GM12878 (cell line): ENCODE data around the gene STXBP3. TPM values are rescaled to one million over a fixed set of nuclear protein-coding genes. Genes with fewer than 3 reads are reported as not detected.

ENCODE experiments used
- ATAC-seq: fragments of 200-7000 bp; cut with Tn5 transposase; 3 replicates; pipeline ENCODE4 v1.9.1; 2020; ENCODE audit warnings: mild to moderate bottlenecking, moderate library complexity
- BruUV-seq: library from RNA; stranded (reverse); fragments of 400-500 nt; replicated peaks from 2 replicates; lab custom pipeline; 2021; lab: Mats Ljungman, UMichigan
- CTCF ChIA-PET: fragments of 300-600 bp; sonication (Branson Sonifier 250); formaldehyde crosslinking; extraction: SDS; loops from one replicate; lab custom pipeline; 2021; ENCODE audit warnings: inconsistent platforms; lab: Yijun Ruan, JAX
- POLR2A ChIA-PET: fragments of 350-600 bp; formaldehyde crosslinking; extraction: SDS; loops from one replicate; lab custom pipeline; 2021; ENCODE audit warnings: inconsistent platforms; lab: Charles Lee
- RAD21 ChIA-PET: fragments of 300-600 bp; sonication (Branson Sonifier 250); formaldehyde crosslinking; loops from one replicate; lab custom pipeline; 2023; ENCODE audit warnings: antibody characterized with exemption; ENCODE audit not compliant: unreplicated experiment; lab: Charles Lee
- SMC1A ChIA-PET: fragments of 300-600 bp; sonication (Branson Sonifier 250); formaldehyde crosslinking; loops from one replicate; lab custom pipeline; 2023; ENCODE audit not compliant: unreplicated experiment, uncharacterized antibody; lab: Charles Lee
- DNase-seq: peaks from one replicate; pipeline ENCODE4 v3.0.0-alpha.2; 2011; ENCODE audit warnings: low read depth, low spot score
- FAIRE-seq: peaks from 3 replicates; lab custom pipeline; 2011; peaks lifted over from hg19 to GRCh38; lab: Jason Lieb, UNC
- H2AFZ ChIP-seq: 2 replicates; pipeline ENCODE4 v1.6.0; 2011; ENCODE audit warnings: low read depth, low read length, control low read depth; ENCODE audit not compliant: control insufficient read depth
- H3K27ac ChIP-seq: 2 replicates; pipeline ENCODE4 v1.5.1; 2011; ENCODE audit warnings: control low read depth; ENCODE audit not compliant: control insufficient read depth, insufficient read depth
- H3K27me3 ChIP-seq, 2 experiments: replicated peaks in 1 of 2; 2 replicates each; pipeline versions ENCODE4 v1.6.0 to v1.6.1; 2011; ENCODE audit warnings: low read length in 1 of 2; ENCODE audit not compliant: control insufficient read depth in 2 of 2, insufficient read depth in 2 of 2
- H3K36me3 ChIP-seq, 2 experiments: 2 replicates each; pipeline ENCODE4 v1.5.1; 2011; ENCODE audit warnings: low read length in 1 of 2; ENCODE audit not compliant: control insufficient read depth in 2 of 2, insufficient read depth in 2 of 2
- H3K4me1 ChIP-seq: 2 replicates; pipeline ENCODE4 v1.6.1; 2011; ENCODE audit warnings: mild to moderate bottlenecking, low read length, moderate library complexity, mixed read lengths; ENCODE audit not compliant: control insufficient read depth, insufficient read depth
- H3K4me2 ChIP-seq: 2 replicates; pipeline ENCODE4 v1.6.0; 2011; ENCODE audit warnings: control low read depth; ENCODE audit not compliant: control insufficient read depth, insufficient read depth
- H3K4me3 ChIP-seq: fragments of 200-600 bp; sonication (generic); 2 replicates; pipeline ENCODE4 v1.5.1; 2016
- H3K79me2 ChIP-seq: 2 replicates; pipeline ENCODE4 v1.6.0; 2011; ENCODE audit warnings: low read length; ENCODE audit not compliant: control insufficient read depth, insufficient read depth
- H3K9ac ChIP-seq: 2 replicates; pipeline ENCODE4 v1.8.0; 2011; ENCODE audit warnings: low read length, control low read depth, mixed read lengths; ENCODE audit not compliant: control insufficient read depth, insufficient read depth
- H3K9me3 ChIP-seq: replicated peaks from 3 replicates; pipeline ENCODE4 v1.5.1; 2011; ENCODE audit warnings: mild to moderate bottlenecking, low read length; ENCODE audit not compliant: control insufficient read depth, insufficient read depth
- H4K20me1 ChIP-seq: 2 replicates; pipeline ENCODE4 v1.6.0; 2011; ENCODE audit not compliant: control insufficient read depth, insufficient read depth
- ATF2 ChIP-seq: IDR thresholded peaks from 2 replicates; pipeline ENCODE4 v1.6.1; 2012; ENCODE audit warnings: low read length, inconsistent platforms
- ATF3 ChIP-seq: IDR thresholded peaks from 2 replicates; pipeline ENCODE4 v1.6.1; 2011; ENCODE audit warnings: low read depth, mild to moderate bottlenecking, low read length, moderate library complexity, borderline replicate concordance; ENCODE audit errors: extremely low read depth
- BHLHE40 ChIP-seq, 2 experiments: fragments of 450-650 bp in 1 of 2; IDR thresholded peaks; 2 replicates each; pipeline ENCODE4 v1.6.1; 2011 to 2017; ENCODE audit warnings: low read depth in 2 of 2, borderline replicate concordance in 1 of 2, improper control_type of control experiment in 1 of 2, low read length in 1 of 2, mild to moderate bottlenecking in 1 of 2
- E4F1 ChIP-seq: fragments of 450-650 bp; IDR thresholded peaks from 2 replicates; pipeline ENCODE4 v1.6.1; 2018; ENCODE audit warnings: borderline replicate concordance, mild to moderate bottlenecking; ENCODE audit not compliant: partially characterized antibody
- EED ChIP-seq: sonication (generic); IDR thresholded peaks from 2 replicates; pipeline ENCODE4 v1.6.1; 2016; ENCODE audit warnings: antibody characterized with exemption, low read depth
- EZH2 ChIP-seq: IDR thresholded peaks from 2 replicates; pipeline ENCODE4 v1.6.1; 2012; ENCODE audit warnings: low read depth, mild to moderate bottlenecking, control low read depth, inconsistent platforms, low read length, borderline replicate concordance; ENCODE audit not compliant: control insufficient read depth
- HDAC6 ChIP-seq: fragments of 200-600 bp; sonication (generic); IDR thresholded peaks from one replicate; pipeline ENCODE4 v1.8.0; 2017; ENCODE audit warnings: antibody characterized with exemption; ENCODE audit not compliant: unreplicated experiment
- NFXL1 ChIP-seq: fragments of 450-650 bp; IDR thresholded peaks from 2 replicates; pipeline ENCODE4 v1.6.1; 2017; ENCODE audit warnings: antibody characterized with exemption, mild to moderate bottlenecking, borderline replicate concordance
- RAD51 ChIP-seq: fragments of 450-650 bp; IDR thresholded peaks from 2 replicates; pipeline ENCODE4 v1.6.1; 2016; ENCODE audit warnings: moderate library complexity, mild to moderate bottlenecking, inconsistent platforms
- SMARCA5 ChIP-seq: fragments of 450-650 bp; IDR thresholded peaks from 2 replicates; pipeline ENCODE4 v1.6.1; 2017; ENCODE audit warnings: mild to moderate bottlenecking
- TCF3 ChIP-seq: IDR thresholded peaks from 2 replicates; pipeline ENCODE4 v1.6.1; 2012; ENCODE audit warnings: low read depth, mild to moderate bottlenecking, low read length, borderline replicate concordance; ENCODE audit not compliant: insufficient read depth
- YBX1 ChIP-seq: fragments of 450-650 bp; IDR thresholded peaks from 2 replicates; pipeline ENCODE4 v1.6.1; 2016; ENCODE audit warnings: antibody characterized with exemption
- ZBTB4 ChIP-seq: fragments of 450-650 bp; formaldehyde crosslinking; IDR thresholded peaks from 2 replicates; pipeline ENCODE4 v1.4.0; 2022; ENCODE audit warnings: mild to moderate bottlenecking, moderate library complexity
- ZNF217 ChIP-seq: fragments of 450-650 bp; IDR thresholded peaks from 2 replicates; pipeline ENCODE4 v1.6.1; 2017; ENCODE audit warnings: antibody characterized with exemption, mild to moderate bottlenecking
- ZNF24 ChIP-seq: fragments of 450-650 bp; IDR thresholded peaks from 2 replicates; pipeline ENCODE4 v1.6.1; 2017; ENCODE audit warnings: antibody characterized with exemption, mild to moderate bottlenecking
- ZNF274 ChIP-seq: IDR thresholded peaks from one replicate; pipeline ENCODE4 v1.8.0; 2011; ENCODE audit not compliant: insufficient read length, insufficient read depth
- ZSCAN29 ChIP-seq: fragments of 450-650 bp; IDR thresholded peaks from 2 replicates; pipeline ENCODE4 v1.6.1; 2017; ENCODE audit warnings: mild to moderate bottlenecking, moderate library complexity
- in situ Hi-C: fragments of 300-500 bp; cut with MboI; formaldehyde crosslinking; loops from 9 replicates; pipeline ENCODE4 v1.14.3; 2018; ENCODE audit warnings: mixed read lengths
- intact Hi-C: fragments of 100-400 bp; cut with micrococcal nuclease; formaldehyde crosslinking; loops from one replicate; pipeline ENCODE4 v1.14.2; 2022; ENCODE audit not compliant: unreplicated experiment
- polyA plus RNA-seq, 11 experiments: library from polyadenylated mRNA; depleted of rRNA in 4 of 11; unstranded in 6 of 11; stranded (reverse) in 5 of 11; fragments of >200 nt; fragmentation: Nextera tagmentation in 4 of 11; fragmentation: Illumina TruSeq in 1 of 11; extraction: Ambion mirVana in 4 of 11; extraction: Trizol in 1 of 11; gene quantifications; 1 replicate in 1 of 11; 2 replicates in 10 of 11; pipeline versions ENCODE4 v1.2.1 to v1.2.3, GENCODE V29; 2011 to 2016; ENCODE audit warnings: inconsistent platforms in 2 of 11, missing spikeins in 2 of 11, low read depth in 1 of 11
- total RNA-seq, 4 experiments: library from RNA; depleted of rRNA in 3 of 4; stranded (reverse); fragments of >200 nt in 3 of 4; fragmentation: Illumina TruSeq in 1 of 4; extraction: Trizol in 1 of 4; gene quantifications; 2 replicates each; pipeline versions ENCODE4 v1.2.1 to v1.2.3, GENCODE V29; 2013 to 2021

The STXBP3 gene
- total and polyA plus RNA-seq, 10 of the 15 experiments (the other 5 are each of a cell fraction or from before 2014, with no cell fraction given): 19.6 to 35.1 (median 27.3) TPM

GRCh38 chr1:108815566-108815965 is 69.1 kb downstream of the STXBP3 start:
- Histone ChIP-seq H3K79me2 (no peaks in the 10 kb centered on the region), H2AFZ (no peak overlapping the region), H3K4me1 (no peaks in the 10 kb centered on the region), H3K9ac (no peak overlapping the region), H4K20me1 (no peaks in the 10 kb centered on the region)
- intact Hi-C loops (no loop called here), in situ Hi-C loops (no loop called here)
- ATAC-seq: no peak; the same call in 2 of the 3 replicates
- SMC1A ChIA-PET: no interaction called here
- no peak for TF ChIP-seq ZNF274
- no peak for TF ChIP-seq ZBTB4 (CRISPR knock-in tag)
- TF ChIP-seq ATF2: no peak
- TF ChIP-seq HDAC6: no peak
- TF ChIP-seq ZNF24: no peak
- TF ChIP-seq EZH2: no peak
- no peak for TF ChIP-seq ZNF217
- no peak for TF ChIP-seq YBX1
- TF ChIP-seq SMARCA5: no peak
- TF ChIP-seq ATF3: no peak
- no peak for TF ChIP-seq EED
- TF ChIP-seq RAD51: no peak
- TF ChIP-seq ZSCAN29: no peak
- TF ChIP-seq TCF3: no peak
- no peak for TF ChIP-seq NFXL1
- no peak for TF ChIP-seq BHLHE40 (IDR thresholded peaks at IDR 0.05; ENCODE audit: borderline replicate concordance in 1 of 2, low read depth in 2 of 2, low read length in 1 of 2)
- TF ChIP-seq E4F1: no peak
- TF ChIP-seq, all 136 proteins: peak for 0
- DNase-seq (no peak), FAIRE-seq (no peak)
- Histone ChIP-seq H3K4me3 (no peak overlapping the region), H3K27ac (no peak overlapping the region), H3K36me3 (no peaks in the 10 kb centered on the region), H3K27me3 (no peaks in the 10 kb centered on the region), H3K4me2 (no peak overlapping the region), H3K9me3 (no peaks in the 10 kb centered on the region)
- ChIA-PET POLR2A (no interaction called here), CTCF (no interaction called here), RAD21 (no interaction called here)
- no TSS peak for BruUV-seq
